Measurements from ENCODE around the gene PAPPA2. TPM values are rescaled to one million over a fixed set of nuclear protein-coding genes. Genes with fewer than 3 reads are reported as not detected.

PAPPA2 gene
- total RNA-seq, 1 experiment from 2014 or later, result 0.81 TPM

- H2BK5ac ChIP-seq (ENCODE audit: insufficient read length, low read length), result no peak overlapping the region
- H3K27ac ChIP-seq (ENCODE audit: insufficient read length, low read depth, low read length), result no peak overlapping the region
- H3K56ac ChIP-seq (ENCODE audit: insufficient read length, low read depth, low read length), result no peak overlapping the region
- H2AFZ ChIP-seq (ENCODE audit: low read length), result no peak overlapping the region
- H2BK20ac ChIP-seq (ENCODE audit: low read depth, low read length, poor library complexity, severe bottlenecking), result no peak overlapping the region
- no CpG with 5 or more reads among the region's 3 CpGs for WGBS (ENCODE audit: extremely low coverage, insufficient read length, low lambda C conversion rate)
- H3K14ac ChIP-seq (ENCODE audit: insufficient read depth, low read length), result no peak overlapping the region
- no peak overlapping the region for H3K4me2 ChIP-seq (ENCODE audit: insufficient read depth, insufficient read length, low read length)
- no peaks in the 10 kb centered on the region for H3K36me3 Mint-ChIP-seq (ENCODE audit: insufficient read depth in 1 of 3, low read depth in 3 of 3)
- peaks cover 2% of the 10 kb centered on the region; the same call in 1 of the 2 replicates for H3K27me3 Mint-ChIP-seq (ENCODE audit: low read depth)
- H3K27ac Mint-ChIP-seq, result no peak overlapping the region
- H3K79me1 ChIP-seq (ENCODE audit: insufficient read depth, low read depth, low read length, poor library complexity, severe bottlenecking), result no peaks in the 10 kb centered on the region
- no peaks in the 10 kb centered on the region for H3K27me3 ChIP-seq (ENCODE audit: insufficient read depth, low read length)
- H2BK15ac ChIP-seq (ENCODE audit: low read depth, low read length), result no peak overlapping the region
- no peak overlapping the region for H3K18ac ChIP-seq (ENCODE audit: insufficient read length, low read depth, low read length)
- H4K20me1 ChIP-seq (ENCODE audit: control insufficient read depth, insufficient read depth, insufficient read length), result no peaks in the 10 kb centered on the region
- H3K4ac ChIP-seq (ENCODE audit: low read depth, low read length), result no peak overlapping the region
- no peak overlapping the region for H3K23ac ChIP-seq (ENCODE audit: insufficient read length, low read depth, low read length)
- no peak overlapping the region for H3T11ph ChIP-seq (ENCODE audit: low read length)
- DNase-seq, result no peak
- no peak overlapping the region for H2AK5ac ChIP-seq (ENCODE audit: insufficient read length, low read length)
- no peaks in the 10 kb centered on the region for H3K9me3 Mint-ChIP-seq
- no peak overlapping the region for H4K8ac ChIP-seq (replicated peaks; ENCODE audit: insufficient read length, low read depth, low read length)
- no peak overlapping the region for H2BK12ac ChIP-seq (ENCODE audit: insufficient read length, low read depth, low read length)
- H3K4me1 ChIP-seq (ENCODE audit: insufficient read depth, low read length), result no peaks in the 10 kb centered on the region
- H3K9ac ChIP-seq (ENCODE audit: extremely low read depth, insufficient read length, low read length), result no peak overlapping the region
- no peak overlapping the region for H2BK120ac ChIP-seq (ENCODE audit: low read depth, low read length, poor library complexity, severe bottlenecking)
- no peaks in the 10 kb centered on the region for H3K9me3 ChIP-seq (ENCODE audit: control insufficient read depth, low read depth, low read length)
- no peak overlapping the region for H4K5ac ChIP-seq (ENCODE audit: insufficient read length, low read depth, low read length)
- TF ChIP-seq CTCF (conservative IDR thresholded peaks at IDR 0.05), result no peak
- H3K4me3 Mint-ChIP-seq, result no peak overlapping the region
- no peaks in the 10 kb centered on the region for H3K23me2 ChIP-seq (ENCODE audit: insufficient read length, low read depth, low read length, poor library complexity, severe bottlenecking)
- no peak overlapping the region for H4K91ac ChIP-seq (ENCODE audit: insufficient read length, low read depth, low read length)
- H3K4me1 Mint-ChIP-seq, result peaks cover 0 to 9% of the 10 kb centered on the region in 2 experiments; a peak in 3 of 4 replicates
- no peaks in the 10 kb centered on the region for H3K79me2 ChIP-seq (ENCODE audit: insufficient read depth, low read length)
Observed at GRCh38 chr1:176682830-176683535, 220.0 kb downstream of the PAPPA2 start.
